ENCODE data around the gene RABGEF1. TPM values are rescaled to one million over a fixed set of nuclear protein-coding genes. Genes with fewer than 3 reads are reported as not detected.

The RABGEF1 gene
- polyA plus RNA-seq, 1 of the 3 experiments (the other 2 are of a cell fraction): 25.6 TPM

DNA sequence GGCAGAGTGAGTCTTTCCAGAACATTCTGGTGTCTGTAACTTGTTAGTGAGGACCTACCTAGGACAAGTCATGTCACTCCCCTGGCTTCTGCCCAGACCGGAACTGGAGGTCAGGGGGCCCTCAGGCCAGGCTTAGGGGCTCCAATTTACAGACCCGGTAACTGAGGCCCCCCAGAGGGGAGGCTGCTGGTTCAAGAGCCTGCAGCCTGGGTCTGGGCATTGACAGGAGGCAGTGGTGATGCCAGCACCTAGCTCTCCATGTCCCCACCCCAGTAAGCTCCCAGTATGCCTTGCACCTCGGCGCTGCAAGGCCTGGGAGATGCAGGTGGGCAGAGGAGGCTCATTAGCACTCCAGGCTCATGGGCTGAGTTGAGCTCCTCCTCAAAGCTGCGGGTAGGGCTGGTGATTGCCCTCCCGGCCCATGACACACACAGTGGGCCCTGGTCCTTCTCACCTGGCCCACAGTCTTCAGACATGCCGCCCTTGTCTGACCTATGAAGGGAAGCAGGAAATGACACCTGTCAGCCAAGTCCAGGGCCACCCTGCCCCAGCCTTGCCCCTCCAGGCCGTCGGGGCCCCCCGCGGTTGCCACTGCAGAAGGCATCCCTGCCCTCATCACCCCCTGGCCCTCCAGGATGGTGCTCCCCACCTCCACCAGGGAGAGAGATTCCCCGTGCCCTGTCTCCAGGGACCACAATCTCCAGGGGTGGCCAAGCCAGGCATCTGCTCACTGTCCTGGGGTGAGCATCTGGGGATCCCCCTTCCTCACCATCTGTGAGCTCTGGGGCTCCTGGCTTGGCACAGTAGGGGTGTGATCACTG lies 92.2 kb downstream of the RABGEF1 start:
- Histone ChIP-seq H3K27ac (ENCODE audit: low read depth in 2 of 2, low read length in 1 of 2) (no peak overlapping the region), H3K36me3 (replicated peaks in 1 of 2; ENCODE audit: control insufficient read depth in 1 of 2, insufficient read depth in 2 of 2, low read length in 1 of 2) (no peaks in the 10 kb centered on the region), H3K4me3 (ENCODE audit: low read depth in 2 of 2, low read length in 1 of 2) (no peak overlapping the region), H3K27me3 (ENCODE audit: insufficient read depth) (no peaks in the 10 kb centered on the region), H2AFZ (ENCODE audit: low read depth) (no peak overlapping the region), H3K4me1 (ENCODE audit: control insufficient read depth in 1 of 2, insufficient read depth in 2 of 2, low read depth in 1 of 2, low read length in 1 of 2) (no peaks in the 10 kb centered on the region), H3K4me2 (no peak overlapping the region), H4K20me1 (ENCODE audit: insufficient read depth) (no peaks in the 10 kb centered on the region), H3K79me2 (ENCODE audit: insufficient read depth) (no peaks in the 10 kb centered on the region), H3K9me2 (no peaks in the 10 kb centered on the region), H3K9me3 (no peaks in the 10 kb centered on the region), H3F3A (replicated peaks; ENCODE audit: insufficient read depth) (no peaks in the 10 kb centered on the region), H3K9ac (no peak overlapping the region)
- WGBS (ENCODE audit: low lambda C conversion rate): 75% methylated on average over 8 of the region's 12 CpGs
- TF ChIP-seq REST (IDR thresholded peaks at IDR 0.05; ENCODE audit: low read depth, low read length): no peak
- TF ChIP-seq RCOR1 (IDR thresholded peaks at IDR 0.05; ENCODE audit: low read length): no peak
- TF ChIP-seq EP300 (IDR thresholded peaks at IDR 0.05; ENCODE audit: borderline replicate concordance in 1 of 2, low read depth in 1 of 2, low read length in 1 of 2): no peak
- TF ChIP-seq USF1 (IDR thresholded peaks at IDR 0.05; ENCODE audit: borderline replicate concordance, low read depth): no peak
- TF ChIP-seq, protein P1, sequence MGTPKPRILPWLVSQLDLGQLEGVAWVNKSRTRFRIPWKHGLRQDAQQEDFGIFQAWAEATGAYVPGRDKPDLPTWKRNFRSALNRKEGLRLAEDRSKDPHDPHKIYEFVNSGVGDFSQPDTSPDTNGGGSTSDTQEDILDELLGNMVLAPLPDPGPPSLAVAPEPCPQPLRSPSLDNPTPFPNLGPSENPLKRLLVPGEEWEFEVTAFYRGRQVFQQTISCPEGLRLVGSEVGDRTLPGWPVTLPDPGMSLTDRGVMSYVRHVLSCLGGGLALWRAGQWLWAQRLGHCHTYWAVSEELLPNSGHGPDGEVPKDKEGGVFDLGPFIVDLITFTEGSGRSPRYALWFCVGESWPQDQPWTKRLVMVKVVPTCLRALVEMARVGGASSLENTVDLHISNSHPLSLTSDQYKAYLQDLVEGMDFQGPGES (IDR thresholded peaks at IDR 0.05; ENCODE audit: low read depth, low read length): no peak
- no peak for TF ChIP-seq SIN3A (IDR thresholded peaks at IDR 0.05; ENCODE audit: borderline replicate concordance, low read depth, low read length)
- TF ChIP-seq MEF2A (IDR thresholded peaks at IDR 0.05; ENCODE audit: borderline replicate concordance, low read depth): no peak
- TF ChIP-seq TAF1 (IDR thresholded peaks at IDR 0.05; ENCODE audit: borderline replicate concordance, low read depth, low read length): no peak
- no peak for TF ChIP-seq FOXJ3 (CRISPR knock-in tag; IDR thresholded peaks at IDR 0.05)
- TF ChIP-seq USF2 (IDR thresholded peaks at IDR 0.05; ENCODE audit: borderline replicate concordance, low read depth, low read length): no peak
- no peak for TF ChIP-seq SMC3 (IDR thresholded peaks at IDR 0.05; ENCODE audit: low read depth, low read length)
- no peak for TF ChIP-seq MXI1 (IDR thresholded peaks at IDR 0.05; ENCODE audit: low read depth, low read length)
- TF ChIP-seq GABPA (IDR thresholded peaks at IDR 0.05; ENCODE audit: low read depth): no peak
- TF ChIP-seq CHD2 (IDR thresholded peaks at IDR 0.05; ENCODE audit: low read length, partially characterized antibody): no peak
- no peak for TF ChIP-seq ELF1 (IDR thresholded peaks at IDR 0.05)
- TF ChIP-seq, protein P2, sequence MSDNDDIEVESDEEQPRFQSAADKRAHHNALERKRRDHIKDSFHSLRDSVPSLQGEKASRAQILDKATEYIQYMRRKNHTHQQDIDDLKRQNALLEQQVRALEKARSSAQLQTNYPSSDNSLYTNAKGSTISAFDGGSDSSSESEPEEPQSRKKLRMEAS (IDR thresholded peaks at IDR 0.05; ENCODE audit: low read depth): no peak
- TF ChIP-seq PBX3 (IDR thresholded peaks at IDR 0.05): no peak
- no peak for TF ChIP-seq FOXM1 (IDR thresholded peaks at IDR 0.05; ENCODE audit: low read depth)
- no peak for TF ChIP-seq RAD21 (IDR thresholded peaks at IDR 0.05; ENCODE audit: low read length)
- DNase-seq: no peak
- POLR2A ChIA-PET: interaction anchor here (0.6 kb wide), 1 partner anchor 151 kb away, joined by 3 read pairs; no protein-coding TSS in a partner anchor
- CTCF ChIA-PET: interaction anchor here (1.0 kb wide), 1 partner anchor 9 kb away, joined by 3 read pairs; no protein-coding TSS in a partner anchor
